ENCODE data around the gene GOLIM4.

Gene GOLIM4

GRCh38 chr3:167978486-167978885 lies 117.2 kb downstream of the GOLIM4 start:
- no peak for DNase-seq

DNA sequence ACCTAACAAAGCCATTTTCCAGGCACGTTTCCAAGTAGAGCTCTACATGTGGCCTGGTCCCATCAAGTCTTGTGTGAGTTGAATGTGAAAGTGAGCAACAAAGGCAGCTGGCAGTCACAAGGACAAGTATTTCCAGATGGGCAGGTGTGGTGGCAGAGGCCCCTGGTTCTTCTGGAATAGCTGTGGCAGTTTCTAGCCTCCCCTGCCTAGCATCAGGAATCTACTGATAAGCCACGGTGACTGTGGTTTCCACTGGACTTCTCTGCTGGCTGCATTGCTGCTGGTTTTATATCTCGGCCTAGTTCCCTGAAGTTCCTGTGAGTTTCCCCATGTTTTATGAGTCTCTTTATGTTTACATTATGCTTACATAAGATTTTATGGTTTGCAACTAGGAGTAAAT lies 117.7 kb downstream of the GOLIM4 start:
- DNase-seq: no peak

GRCh38 chr3:167976516-167977361 lies 119.0 kb downstream of the GOLIM4 start:
- DNase-seq: no peak

DNA sequence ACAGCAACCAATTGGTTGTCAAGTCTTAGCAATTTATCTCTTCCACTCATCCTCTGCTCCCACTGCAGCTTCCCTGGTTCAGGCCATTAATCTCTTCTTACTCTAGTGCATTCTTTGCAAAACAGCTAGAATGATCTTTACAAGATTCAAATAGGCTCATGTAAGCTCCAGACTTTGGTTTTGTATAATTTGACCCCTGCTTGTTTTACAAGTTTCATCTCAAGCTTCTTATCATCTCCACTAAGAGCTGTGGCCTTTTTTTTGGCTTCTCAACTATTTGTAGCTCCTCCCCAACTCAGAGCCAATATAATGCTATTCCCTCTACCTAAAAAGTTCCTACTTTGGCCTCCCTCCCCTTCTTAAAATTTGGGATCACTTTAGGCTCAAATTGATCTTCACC lies 121.8 kb downstream of the GOLIM4 start:
- no peak for DNase-seq

DNA sequence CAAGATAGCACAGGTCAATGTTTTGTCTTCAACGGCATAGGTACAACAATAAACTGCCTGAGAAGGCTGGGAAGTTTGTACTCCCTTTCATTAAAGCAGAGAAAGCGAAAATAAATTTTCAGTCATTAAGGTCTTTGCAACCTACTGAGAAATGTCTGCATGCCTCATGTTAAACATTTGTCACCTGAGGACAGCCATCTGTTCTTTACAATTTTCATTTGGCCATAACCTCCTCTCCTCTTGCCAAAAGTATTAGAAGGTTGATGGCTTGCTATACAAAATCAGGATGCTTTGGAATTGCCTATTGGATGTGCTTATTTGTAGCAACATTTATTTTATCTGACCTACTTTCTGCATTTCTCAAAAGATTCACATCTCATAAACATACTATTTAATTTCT lies 122.7 kb downstream of the GOLIM4 start:
- no peak for DNase-seq

GRCh38 chr3:167972502-167972901 lies 123.2 kb downstream of the GOLIM4 start:
- DNase-seq: no peak

GRCh38 chr3:167969548-167969947 lies 126.2 kb downstream of the GOLIM4 start:
- DNase-seq: no peak

- DNase-seq: no peak
Measured at GRCh38 chr3:167967257-167968036, 128.3 kb downstream of the GOLIM4 start.
